Measurements from ENCODE around the gene ENPP7.

- no peak for TF ChIP-seq CTCF (IDR thresholded peaks at IDR 0.05)
- TF ChIP-seq POLR2A (IDR thresholded peaks at IDR 0.05) = no peak
- TF ChIP-seq POLR2AphosphoS5 (IDR thresholded peaks at IDR 0.05) = no peak
These were observed 47.9 kb downstream of the ENPP7 start for GRCh38 chr17:79778504-79779083.
